Measurements from ENCODE around the gene REV3L. TPM values are rescaled to one million over a fixed set of nuclear protein-coding genes. Genes with fewer than 3 reads are reported as not detected.
A peak's percentile ranks its signal among the peaks of the same experiment; 100 is the strongest.

REV3L gene
- total and polyA plus RNA-seq, 4 donors = 8.8 to 91.4 (median 19.8) TPM

DNA sequence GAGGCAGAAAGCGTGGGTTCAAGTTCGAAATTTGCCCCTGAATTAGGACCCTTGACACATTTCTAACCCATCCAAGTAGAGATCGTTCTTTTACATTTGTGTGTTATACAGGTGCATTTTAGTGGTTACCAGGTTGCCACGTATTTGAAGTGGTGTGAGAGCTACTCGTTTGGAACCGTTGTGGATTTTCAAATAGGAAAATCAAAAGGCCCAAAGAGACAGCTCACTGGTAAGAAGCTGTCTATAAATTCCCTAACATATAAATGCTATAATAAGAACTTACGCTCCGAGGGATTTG, 1.6 kb upstream of the REV3L start:
- ATAC-seq (ENCODE audit: insufficient read depth, low FRiP score) = no peak
- TF ChIP-seq, protein P1, sequence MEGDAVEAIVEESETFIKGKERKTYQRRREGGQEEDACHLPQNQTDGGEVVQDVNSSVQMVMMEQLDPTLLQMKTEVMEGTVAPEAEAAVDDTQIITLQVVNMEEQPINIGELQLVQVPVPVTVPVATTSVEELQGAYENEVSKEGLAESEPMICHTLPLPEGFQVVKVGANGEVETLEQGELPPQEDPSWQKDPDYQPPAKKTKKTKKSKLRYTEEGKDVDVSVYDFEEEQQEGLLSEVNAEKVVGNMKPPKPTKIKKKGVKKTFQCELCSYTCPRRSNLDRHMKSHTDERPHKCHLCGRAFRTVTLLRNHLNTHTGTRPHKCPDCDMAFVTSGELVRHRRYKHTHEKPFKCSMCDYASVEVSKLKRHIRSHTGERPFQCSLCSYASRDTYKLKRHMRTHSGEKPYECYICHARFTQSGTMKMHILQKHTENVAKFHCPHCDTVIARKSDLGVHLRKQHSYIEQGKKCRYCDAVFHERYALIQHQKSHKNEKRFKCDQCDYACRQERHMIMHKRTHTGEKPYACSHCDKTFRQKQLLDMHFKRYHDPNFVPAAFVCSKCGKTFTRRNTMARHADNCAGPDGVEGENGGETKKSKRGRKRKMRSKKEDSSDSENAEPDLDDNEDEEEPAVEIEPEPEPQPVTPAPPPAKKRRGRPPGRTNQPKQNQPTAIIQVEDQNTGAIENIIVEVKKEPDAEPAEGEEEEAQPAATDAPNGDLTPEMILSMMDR (IDR thresholded peaks at IDR 0.05; ENCODE audit: control extremely low read depth, extremely low read depth) = no peak
- peaks cover 0 to 26% (median 5%) of the 10 kb centered on the region in 5 donors for H3K4me1 ChIP-seq (ENCODE audit: control insufficient read depth in 5 of 5, insufficient read depth in 5 of 5, low read length in 5 of 5)
- H3K27me3 ChIP-seq (ENCODE audit: control insufficient read depth in 3 of 3, insufficient read depth in 3 of 3, low read length in 2 of 3) = no peaks in the 10 kb centered on the region
- WGBS, 2 donors = 22 to 24% methylated on average over 8 of the region's 8 CpGs
- peak in 1 of 3 donors; percentile 53 for DNase-seq
- H3K4me3 ChIP-seq = no peak overlapping the region
- no peaks in the 10 kb centered on the region for H3K9me3 ChIP-seq (ENCODE audit: control insufficient read depth in 4 of 4, insufficient read depth in 3 of 4, low read length in 3 of 4)
- peak overlapping the region; percentile 60 to 91 for H3K9ac ChIP-seq (ENCODE audit: insufficient read depth in 1 of 2, low read length in 2 of 2)
- H3K36me3 ChIP-seq (ENCODE audit: control insufficient read depth in 4 of 4, insufficient read depth in 4 of 4, low read length in 4 of 4) = peaks cover 0 to 7% (median 4%) of the 10 kb centered on the region in 4 donors
- H3K27ac ChIP-seq (ENCODE audit: low read depth in 1 of 2, low read length in 1 of 2) = peak overlapping the region; percentile 93 to 99

DNA sequence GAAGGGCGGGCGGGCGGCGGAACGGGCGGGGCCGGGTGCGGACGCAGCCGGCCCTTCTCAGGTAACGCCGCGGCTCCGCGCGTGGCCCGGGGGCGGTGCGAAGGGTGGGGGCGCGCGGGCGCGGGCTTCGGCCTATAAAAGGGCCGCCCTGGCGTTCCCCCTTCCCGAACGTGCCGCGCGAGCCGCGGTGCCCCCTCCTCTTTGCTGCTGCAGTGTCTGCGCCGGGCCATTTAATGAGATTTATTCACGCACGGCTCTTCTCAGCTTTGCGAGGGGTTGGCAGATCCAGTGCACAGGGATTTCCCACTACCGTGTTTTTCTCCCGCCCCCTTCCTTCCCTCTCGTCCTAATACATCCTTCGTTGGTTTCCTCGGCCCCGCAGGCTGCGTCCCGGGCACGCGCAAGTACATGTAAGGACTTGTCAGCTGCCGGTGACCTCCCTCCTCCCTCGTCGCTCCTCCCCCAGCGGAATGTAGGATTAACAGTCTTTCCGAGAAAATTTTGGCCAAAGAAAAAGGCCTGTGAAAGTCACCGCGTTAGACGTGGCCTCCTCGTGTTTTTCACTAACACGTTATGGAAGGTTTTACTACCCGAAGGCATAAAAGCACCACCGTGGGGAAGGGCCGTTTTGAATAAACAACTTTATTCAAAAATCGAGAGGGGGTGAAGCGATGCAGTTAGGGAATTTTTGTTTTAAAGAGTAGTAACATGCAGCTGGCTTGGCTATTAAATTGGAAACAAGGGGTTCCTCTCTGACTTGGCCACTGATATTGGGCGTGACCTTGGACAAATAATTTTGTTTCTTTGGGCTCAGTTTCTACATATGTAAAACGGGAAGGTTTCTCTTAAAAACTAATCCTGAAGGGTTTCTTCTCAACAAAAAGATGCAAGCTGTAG, 966 bp upstream of the REV3L start:
- Histone ChIP-seq H3K36me3 (ENCODE audit: control insufficient read depth in 4 of 4, insufficient read depth in 4 of 4, low read length in 4 of 4) (peaks cover 0 to 7% (median 3%) of the 10 kb centered on the region in 4 donors), H3K27ac (ENCODE audit: low read depth in 1 of 2, low read length in 1 of 2) (peak overlapping the region; percentile 93 to 99), H3K9ac (ENCODE audit: insufficient read depth in 1 of 2, low read length in 2 of 2) (peak overlapping the region; percentile 78 to 91), H3K4me1 (ENCODE audit: control insufficient read depth in 5 of 5, insufficient read depth in 5 of 5, low read length in 5 of 5) (peaks cover 0 to 28% (median 5%) of the 10 kb centered on the region in 5 donors), H3K27me3 (ENCODE audit: control insufficient read depth in 3 of 3, insufficient read depth in 3 of 3, low read length in 2 of 3) (no peaks in the 10 kb centered on the region), H3K9me3 (ENCODE audit: control insufficient read depth in 4 of 4, insufficient read depth in 3 of 4, low read length in 3 of 4) (no peaks in the 10 kb centered on the region), H3K4me3 (peak overlapping the region; percentile 85)
- ATAC-seq (ENCODE audit: insufficient read depth, low FRiP score) (peak; percentile 82), DNase-seq (peak; percentile 95 to 97 (median 97))
- TF ChIP-seq, protein P1 (IDR thresholded peaks at IDR 0.05; ENCODE audit: control extremely low read depth, extremely low read depth) = no peak
- 0 to 1% methylated on average over 41 to 66 of the region's 66 CpGs for WGBS, 2 donors

DNA sequence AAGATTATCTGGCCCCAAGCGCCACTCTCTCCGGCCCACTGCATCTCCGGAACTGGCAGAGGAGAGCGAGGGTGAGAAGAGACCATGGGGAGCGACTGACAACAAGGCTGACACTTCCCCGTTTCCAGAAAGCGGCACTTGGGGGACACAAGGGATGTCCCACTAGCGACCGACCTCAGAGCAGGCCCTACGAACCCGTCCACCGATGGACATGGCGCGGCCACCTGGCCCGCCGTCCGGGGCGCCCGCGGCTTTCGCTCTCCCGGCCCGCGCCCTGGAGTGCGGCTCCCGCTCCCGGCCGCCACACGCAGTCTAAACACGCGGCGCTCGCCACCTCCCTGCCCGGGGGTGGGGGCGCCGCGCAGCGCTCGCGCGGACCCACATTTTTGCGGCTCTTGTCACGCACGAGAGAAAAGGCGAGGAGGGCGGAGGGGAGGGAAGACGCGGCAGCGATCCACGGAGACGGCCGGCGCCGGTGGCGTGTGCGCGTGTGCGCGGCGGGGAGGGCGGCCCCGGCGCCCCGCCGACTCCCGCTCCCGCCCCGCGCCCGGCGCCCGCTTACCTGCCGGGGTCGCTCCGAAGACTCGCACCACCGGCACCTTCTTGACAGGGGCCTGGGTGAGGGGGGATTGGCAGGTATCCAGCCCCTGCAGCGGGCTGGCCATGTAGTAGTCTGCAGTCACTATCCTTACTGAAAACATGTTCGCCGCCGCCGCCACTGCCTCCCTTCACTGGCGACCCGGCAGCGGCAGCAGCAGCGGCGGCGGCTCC, 645 bp downstream of the REV3L start:
- H3K9ac ChIP-seq (ENCODE audit: insufficient read depth in 1 of 2, low read length in 2 of 2) = peak overlapping the region; percentile 78 to 97
- no peaks in the 10 kb centered on the region for H3K9me3 ChIP-seq (ENCODE audit: control insufficient read depth in 4 of 4, insufficient read depth in 3 of 4, low read length in 3 of 4)
- H3K4me1 ChIP-seq (ENCODE audit: control insufficient read depth in 5 of 5, insufficient read depth in 5 of 5, low read length in 5 of 5) = peaks cover 2 to 40% (median 8%) of the 10 kb centered on the region in 5 donors
- H3K27ac ChIP-seq (ENCODE audit: low read depth in 1 of 2, low read length in 1 of 2) = peak overlapping the region; percentile 93 to 99
- ATAC-seq (ENCODE audit: insufficient read depth, low FRiP score) (peak; percentile 27), DNase-seq (peak; percentile 58 to 75 (median 65))
- TF ChIP-seq, protein P1 (IDR thresholded peaks at IDR 0.05; ENCODE audit: control extremely low read depth, extremely low read depth) = no peak
- WGBS, 2 donors = 0% methylated on average over 80 to 88 of the region's 88 CpGs
- H3K27me3 ChIP-seq (ENCODE audit: control insufficient read depth in 3 of 3, insufficient read depth in 3 of 3, low read length in 2 of 3) = no peaks in the 10 kb centered on the region
- H3K4me3 ChIP-seq = peak overlapping the region; percentile 85
- peaks cover 0 to 3% (median 2%) of the 10 kb centered on the region in 4 donors for H3K36me3 ChIP-seq (ENCODE audit: control insufficient read depth in 4 of 4, insufficient read depth in 4 of 4, low read length in 4 of 4)

Data from lung (tissue), 12 donors.